ENCODE results near the gene COL4A2.

The COL4A2 gene

GRCh38 chr13:110498327-110498726, 191.2 kb downstream of the COL4A2 start:
- Histone ChIP-seq H3K4me3 (ENCODE audit: low read length) (no peak overlapping the region), H3K4me1 (ENCODE audit: insufficient read depth, low read length) (no peaks in the 10 kb centered on the region), H3K36me3 (ENCODE audit: insufficient read depth, low read length) (peaks cover 81% of the 10 kb centered on the region), H2AFZ (ENCODE audit: low read depth, low read length) (no peak overlapping the region), H3K9me3 (ENCODE audit: low read length) (peaks cover 15% of the 10 kb centered on the region), H3K27me3 (ENCODE audit: insufficient read depth, low read length) (no peaks in the 10 kb centered on the region)

- H3K36me3 ChIP-seq (ENCODE audit: insufficient read depth, low read length): peaks cover 84% of the 10 kb centered on the region
- no peaks in the 10 kb centered on the region for H3K4me1 ChIP-seq (ENCODE audit: insufficient read depth, low read length)
- peaks cover 15% of the 10 kb centered on the region for H3K9me3 ChIP-seq (ENCODE audit: low read length)
- H2AFZ ChIP-seq (ENCODE audit: low read depth, low read length): no peak overlapping the region
- H3K27me3 ChIP-seq (ENCODE audit: insufficient read depth, low read length): no peaks in the 10 kb centered on the region
- no peak overlapping the region for H3K4me3 ChIP-seq (ENCODE audit: low read length)
Measured at GRCh38 chr13:110498765-110499164, 191.7 kb downstream of the COL4A2 start.

GRCh38 chr13:110499621-110500281, 192.7 kb downstream of the COL4A2 start:
- H3K4me1 ChIP-seq (ENCODE audit: insufficient read depth, low read length): no peaks in the 10 kb centered on the region
- no peaks in the 10 kb centered on the region for H3K27me3 ChIP-seq (ENCODE audit: insufficient read depth, low read length)
- H3K4me3 ChIP-seq (ENCODE audit: low read length): no peak overlapping the region
- peaks cover 89% of the 10 kb centered on the region for H3K36me3 ChIP-seq (ENCODE audit: insufficient read depth, low read length)
- H2AFZ ChIP-seq (ENCODE audit: low read depth, low read length): no peak overlapping the region
- peaks cover 15% of the 10 kb centered on the region for H3K9me3 ChIP-seq (ENCODE audit: low read length)

GRCh38 chr13:110500341-110500740, 193.3 kb downstream of the COL4A2 start:
- peaks cover 86% of the 10 kb centered on the region for H3K36me3 ChIP-seq (ENCODE audit: insufficient read depth, low read length)
- no peaks in the 10 kb centered on the region for H3K27me3 ChIP-seq (ENCODE audit: insufficient read depth, low read length)
- peaks cover 15% of the 10 kb centered on the region for H3K9me3 ChIP-seq (ENCODE audit: low read length)
- H3K4me1 ChIP-seq (ENCODE audit: insufficient read depth, low read length): no peaks in the 10 kb centered on the region
- no peak overlapping the region for H2AFZ ChIP-seq (ENCODE audit: low read depth, low read length)
- H3K4me3 ChIP-seq (ENCODE audit: low read length): no peak overlapping the region

GRCh38 chr13:110501188-110501587, 194.1 kb downstream of the COL4A2 start:
- Histone ChIP-seq H3K4me1 (ENCODE audit: insufficient read depth, low read length) (no peaks in the 10 kb centered on the region), H3K36me3 (ENCODE audit: insufficient read depth, low read length) (peaks cover 86% of the 10 kb centered on the region), H3K27me3 (ENCODE audit: insufficient read depth, low read length) (no peaks in the 10 kb centered on the region), H2AFZ (ENCODE audit: low read depth, low read length) (no peak overlapping the region), H3K9me3 (ENCODE audit: low read length) (peaks cover 15% of the 10 kb centered on the region), H3K4me3 (ENCODE audit: low read length) (no peak overlapping the region)

- Histone ChIP-seq H3K4me1 (ENCODE audit: insufficient read depth, low read length) (no peaks in the 10 kb centered on the region), H3K27me3 (ENCODE audit: insufficient read depth, low read length) (no peaks in the 10 kb centered on the region), H3K36me3 (ENCODE audit: insufficient read depth, low read length) (peaks cover 87% of the 10 kb centered on the region)
Measured at GRCh38 chr13:110503037-110503901, 196.2 kb downstream of the COL4A2 start.

GRCh38 chr13:110503979-110504499, 197.0 kb downstream of the COL4A2 start:
- no peak overlapping the region for H2AFZ ChIP-seq (ENCODE audit: low read depth, low read length)
- H3K36me3 ChIP-seq (ENCODE audit: insufficient read depth, low read length): peaks cover 85% of the 10 kb centered on the region
- H3K4me3 ChIP-seq (ENCODE audit: low read length): no peak overlapping the region
- H3K27me3 ChIP-seq (ENCODE audit: insufficient read depth, low read length): no peaks in the 10 kb centered on the region
- H3K4me1 ChIP-seq (ENCODE audit: insufficient read depth, low read length): no peaks in the 10 kb centered on the region
- no peaks in the 10 kb centered on the region for H3K9me3 ChIP-seq (ENCODE audit: low read length)

More at GRCh38 chr13:110503037-110503901, 196.2 kb downstream of the COL4A2 start:
- peaks cover 3% of the 10 kb centered on the region for H3K9me3 ChIP-seq (ENCODE audit: low read length)
- no peak overlapping the region for H2AFZ ChIP-seq (ENCODE audit: low read depth, low read length)
- no peak overlapping the region for H3K4me3 ChIP-seq (ENCODE audit: low read length)

- no peak overlapping the region for H2AFZ ChIP-seq (ENCODE audit: low read depth, low read length)
- H3K27me3 ChIP-seq (ENCODE audit: insufficient read depth, low read length): no peaks in the 10 kb centered on the region
- H3K4me3 ChIP-seq (ENCODE audit: low read length): no peak overlapping the region
- H3K9me3 ChIP-seq (ENCODE audit: low read length): no peaks in the 10 kb centered on the region
- H3K36me3 ChIP-seq (ENCODE audit: insufficient read depth, low read length): peaks cover 83% of the 10 kb centered on the region
- no peaks in the 10 kb centered on the region for H3K4me1 ChIP-seq (ENCODE audit: insufficient read depth, low read length)
Measured at GRCh38 chr13:110505594-110505993, 198.5 kb downstream of the COL4A2 start.

GRCh38 chr13:110506396-110506795, 199.3 kb downstream of the COL4A2 start:
- peaks cover 78% of the 10 kb centered on the region for H3K36me3 ChIP-seq (ENCODE audit: insufficient read depth, low read length)
- H3K4me3 ChIP-seq (ENCODE audit: low read length): no peak overlapping the region
- no peaks in the 10 kb centered on the region for H3K27me3 ChIP-seq (ENCODE audit: insufficient read depth, low read length)

GRCh38 chr13:110506859-110507566, 199.9 kb downstream of the COL4A2 start:
- H3K4me3 ChIP-seq (ENCODE audit: low read length): no peak overlapping the region
- H2AFZ ChIP-seq (ENCODE audit: low read depth, low read length): no peak overlapping the region
- peaks cover 77% of the 10 kb centered on the region for H3K36me3 ChIP-seq (ENCODE audit: insufficient read depth, low read length)
- no peaks in the 10 kb centered on the region for H3K4me1 ChIP-seq (ENCODE audit: insufficient read depth, low read length)
- H3K9me3 ChIP-seq (ENCODE audit: low read length): no peaks in the 10 kb centered on the region
- no peaks in the 10 kb centered on the region for H3K27me3 ChIP-seq (ENCODE audit: insufficient read depth, low read length)

More at GRCh38 chr13:110506396-110506795, 199.3 kb downstream of the COL4A2 start:
- Histone ChIP-seq H2AFZ (ENCODE audit: low read depth, low read length) (no peak overlapping the region), H3K4me1 (ENCODE audit: insufficient read depth, low read length) (no peaks in the 10 kb centered on the region), H3K9me3 (ENCODE audit: low read length) (no peaks in the 10 kb centered on the region)

- Histone ChIP-seq H3K27me3 (ENCODE audit: insufficient read depth, low read length) (no peaks in the 10 kb centered on the region), H3K4me1 (ENCODE audit: insufficient read depth, low read length) (no peaks in the 10 kb centered on the region), H2AFZ (ENCODE audit: low read depth, low read length) (no peak overlapping the region), H3K4me3 (ENCODE audit: low read length) (no peak overlapping the region), H3K36me3 (ENCODE audit: insufficient read depth, low read length) (peaks cover 77% of the 10 kb centered on the region), H3K9me3 (ENCODE audit: low read length) (no peaks in the 10 kb centered on the region)
Measured at GRCh38 chr13:110507678-110508381, 200.7 kb downstream of the COL4A2 start.

GRCh38 chr13:110509478-110509926, 202.4 kb downstream of the COL4A2 start:
- Histone ChIP-seq H3K36me3 (ENCODE audit: insufficient read depth, low read length) (peaks cover 74% of the 10 kb centered on the region), H3K4me1 (ENCODE audit: insufficient read depth, low read length) (no peaks in the 10 kb centered on the region), H2AFZ (ENCODE audit: low read depth, low read length) (no peak overlapping the region), H3K27me3 (ENCODE audit: insufficient read depth, low read length) (no peaks in the 10 kb centered on the region), H3K4me3 (ENCODE audit: low read length) (no peak overlapping the region), H3K9me3 (ENCODE audit: low read length) (peaks cover 8% of the 10 kb centered on the region)

All from neuron (in vitro differentiated cells).